D721Med (cell line): Measurements from ENCODE around the gene CLDN22.

Experiments used
- DNase-seq: peaks from one replicate; pipeline ENCODE4 v3.0.0; 2011; ENCODE audit warnings: low spot score; ENCODE audit not compliant: insufficient read length
- FAIRE-seq: peaks from 2 replicates; lab custom pipeline; 2011; peaks lifted over from hg19 to GRCh38; lab: Jason Lieb, UNC
- CTCF ChIP-seq: IDR thresholded peaks from 2 replicates; pipeline ENCODE4 v1.5.1; 2012; ENCODE audit warnings: mild to moderate bottlenecking, control low read depth; ENCODE audit not compliant: insufficient read depth; ENCODE audit errors: missing control alignments

The CLDN22 gene

GRCh38 chr4:183268556-183268955 lies 51.5 kb downstream of the CLDN22 start:
- FAIRE-seq: no peak

More at GRCh38 chr4:183268556-183268955, 51.5 kb downstream of the CLDN22 start:
- DNase-seq: no peak
- no peak for TF ChIP-seq CTCF
